HG03108 (cell line): ENCODE results near the gene NEK8.
"Not testable (repeated sequence)": the region's sequence is repeated elsewhere in the genome, so short reads cannot be mapped to it uniquely, and the experiment has no call there.

Experiments
- ATAC-seq: cut with Tn5 transposase; IDR thresholded peaks from one replicate; pipeline ENCODE4 v1.9.1; 2021; ENCODE audit warnings: moderate library complexity; ENCODE audit not compliant: unreplicated experiment

Gene NEK8

GRCh38 chr17:28707339-28707720 lies 21.3 kb upstream of the NEK8 start:
- no peak for ATAC-seq

- ATAC-seq, result peak; percentile 64
These were observed 17.5 kb upstream of the NEK8 start for GRCh38 chr17:28710861-28711722.

GRCh38 chr17:28711723-28712031 lies 16.9 kb upstream of the NEK8 start, which contains the start of gene PROCA1:
Gene PROCA1, minus strand, starts transcription at chr17:28711888. Its CDS starts 228 bp downstream, at chr17:28711660.
- no peak for ATAC-seq

GRCh38 chr17:28712032-28712704 lies 16.4 kb upstream of the NEK8 start:
- ATAC-seq, result no peak

GRCh38 chr17:28712705-28713415 lies 15.7 kb upstream of the NEK8 start:
- no peak for ATAC-seq

GRCh38 chr17:28714281-28714680 lies 14.3 kb upstream of the NEK8 start:
- ATAC-seq, result no peak

- no peak for ATAC-seq
These were observed 13.4 kb upstream of the NEK8 start for GRCh38 chr17:28715217-28715616.

GRCh38 chr17:28716740-28717577 lies 11.6 kb upstream of the NEK8 start:
- no peak for ATAC-seq

- ATAC-seq, result no peak
These were observed 10.8 kb upstream of the NEK8 start, which contains the start of gene RAB34 for GRCh38 chr17:28717578-28718332. Gene RAB34, minus strand, starts transcription at chr17:28717868. Its CDS starts 602 bp downstream, at chr17:28717266.

GRCh38 chr17:28718333-28719020 lies 10.1 kb upstream of the NEK8 start:
- no peak for ATAC-seq

- ATAC-seq, result no peak
These were observed 9.6 kb upstream of the NEK8 start for GRCh38 chr17:28719021-28719433.

- ATAC-seq, result no peak
These were observed 8.2 kb upstream of the NEK8 start for GRCh38 chr17:28720247-28720996.

GRCh38 chr17:28720997-28721329 lies 7.6 kb upstream of the NEK8 start:
- ATAC-seq, result not testable (repeated sequence)

GRCh38 chr17:28722417-28723158 lies 6.0 kb upstream of the NEK8 start:
- ATAC-seq, result no peak

GRCh38 chr17:28723159-28723835 lies 5.3 kb upstream of the NEK8 start:
- ATAC-seq, result no peak

- ATAC-seq, result not testable (repeated sequence)
These were observed 4.6 kb upstream of the NEK8 start for GRCh38 chr17:28723836-28724499.
